H1 (cell line): Measurements from ENCODE around the gene HMCN1.

Experiments used
- GTF2F1 ChIP-seq: IDR thresholded peaks from 2 replicates; pipeline ENCODE4 v1.6.1; 2012; ENCODE audit warnings: low read depth, low read length, improper control_type of control experiment, borderline replicate concordance
- JUN ChIP-seq: IDR thresholded peaks from 2 replicates; pipeline ENCODE4 v1.6.1; 2011; ENCODE audit warnings: low read depth, mild to moderate bottlenecking, improper control_type of control experiment, low read length
- JUND ChIP-seq: IDR thresholded peaks from 2 replicates; pipeline ENCODE4 v1.6.1; 2011; ENCODE audit warnings: mild to moderate bottlenecking, improper control_type of control experiment, low read length
- POLR2A ChIP-seq, 2 experiments: IDR thresholded peaks; 1 replicate in 1 of 2; 2 replicates in 1 of 2; pipeline ENCODE4 v1.6.1; 2011; ENCODE audit warnings: low read depth in 2 of 2, low read length in 2 of 2, mild to moderate bottlenecking in 2 of 2; ENCODE audit errors: control extremely low read depth in 1 of 2
- POLR2AphosphoS5 ChIP-seq: IDR thresholded peaks from 2 replicates; pipeline ENCODE4 v1.6.1; 2011; ENCODE audit warnings: low read depth, low read length
- TAF1 ChIP-seq: IDR thresholded peaks from 2 replicates; pipeline ENCODE4 v1.6.1; 2011; ENCODE audit warnings: mild to moderate bottlenecking, low read depth, low read length

DNA sequence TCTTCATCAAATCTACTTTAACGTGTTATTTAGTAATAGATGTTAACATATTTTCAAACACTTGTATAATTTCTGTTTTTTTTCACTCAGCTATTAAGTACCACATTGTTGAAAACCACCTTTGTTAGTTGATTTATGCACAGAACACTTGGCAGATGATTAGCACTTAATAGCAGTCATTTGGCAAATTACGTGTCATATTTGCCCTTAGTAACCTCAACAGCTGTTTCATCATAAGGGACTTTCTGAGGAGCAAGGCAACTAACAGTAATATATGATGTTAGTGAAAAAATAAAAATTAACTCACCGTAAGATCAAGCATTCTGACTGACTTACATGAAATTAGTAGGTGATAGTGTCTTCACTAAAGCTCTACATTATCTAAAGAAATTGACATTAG is 186.4 kb downstream of the HMCN1 start:
- TF ChIP-seq POLR2A (IDR thresholded peaks at IDR 0.05; ENCODE audit: control extremely low read depth in 1 of 2, low read depth in 2 of 2, low read length in 2 of 2): no peak
- TF ChIP-seq GTF2F1: no peak
- no peak for TF ChIP-seq TAF1
- no peak for TF ChIP-seq JUND
- TF ChIP-seq POLR2AphosphoS5: no peak
- no peak for TF ChIP-seq JUN
